Kidney epithelial cell (primary cell): ENCODE measurements around the gene FCN3. TPM values are rescaled to one million over a fixed set of nuclear protein-coding genes. Genes with fewer than 3 reads are reported as not detected.
A peak's percentile ranks its signal among the peaks of the same experiment; 100 is the strongest.

Experiments
- DNase-seq: peaks from one replicate; pipeline ENCODE4 v3.0.0-alpha.2; 2010; ENCODE audit warnings: low read depth
- H3K27me3 ChIP-seq: 2 replicates; pipeline ENCODE4 v1.6.0; 2011; ENCODE audit warnings: low read length; ENCODE audit not compliant: control insufficient read depth, insufficient read depth
- H3K36me3 ChIP-seq: 2 replicates; pipeline ENCODE4 v1.5.1; 2011; ENCODE audit warnings: low read length; ENCODE audit not compliant: control insufficient read depth, insufficient read depth
- H3K4me3 ChIP-seq: 2 replicates; pipeline ENCODE4 v1.5.1; 2011; ENCODE audit warnings: low read depth, mild to moderate bottlenecking, control low read depth, low read length
- total RNA-seq: library from RNA; depleted of rRNA; stranded (reverse); fragments of >200 nt; gene quantifications from 2 replicates; pipeline ENCODE4 v1.2.3, GENCODE V29; 2015
- TF ChIP-seq, protein P1 (sequence below): IDR thresholded peaks from 2 replicates; pipeline ENCODE4 v1.5.1; 2011; ENCODE audit warnings: mild to moderate bottlenecking, moderate library complexity, low read length, control low read depth, inconsistent platforms; ENCODE audit not compliant: insufficient read depth, poor library complexity, severe bottlenecking

The FCN3 gene
- total RNA-seq, result 0.14 TPM in 1 of 2 replicates, not detected in the other

DNA sequence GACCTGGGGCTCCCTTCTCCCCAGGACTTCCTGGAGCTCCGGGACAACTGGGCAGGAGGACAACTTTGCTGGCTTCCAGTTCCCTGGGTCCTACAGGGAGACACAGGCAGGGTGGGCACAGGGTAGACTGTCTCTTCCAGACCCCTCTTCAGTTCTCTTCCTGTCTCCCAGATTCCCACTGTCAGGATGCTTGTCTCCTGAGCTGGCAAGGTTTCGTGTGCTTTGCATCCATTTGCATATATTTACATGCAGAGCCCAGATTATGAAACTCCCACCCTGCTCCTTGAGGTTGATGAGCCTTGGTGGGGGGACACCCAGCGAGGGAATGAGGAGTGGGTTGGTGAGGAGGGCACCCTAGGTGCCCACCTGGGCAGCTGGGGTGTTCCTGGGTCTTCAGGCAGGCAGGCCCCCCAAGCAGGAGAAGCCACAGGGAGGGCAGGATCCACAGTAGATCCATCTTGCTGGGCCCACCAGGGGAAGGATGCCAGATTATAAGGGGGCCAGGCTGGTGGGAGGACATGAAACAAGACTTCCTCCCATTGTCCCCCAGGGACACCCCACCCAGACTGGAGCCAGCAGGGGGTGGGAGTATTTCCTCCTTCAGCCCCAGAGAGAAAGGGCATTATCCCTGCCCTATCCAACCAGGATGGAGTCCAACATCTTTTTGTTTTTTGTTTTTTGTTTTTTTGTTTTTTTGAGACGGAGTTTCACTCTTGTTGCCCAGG lies at the start of gene FCN3:
Gene FCN3, minus strand, starts transcription at position 463 of the 725 bp plus-strand sequence. Its CDS starts 6 bp downstream, at position 457.
- TF ChIP-seq, protein P1, sequence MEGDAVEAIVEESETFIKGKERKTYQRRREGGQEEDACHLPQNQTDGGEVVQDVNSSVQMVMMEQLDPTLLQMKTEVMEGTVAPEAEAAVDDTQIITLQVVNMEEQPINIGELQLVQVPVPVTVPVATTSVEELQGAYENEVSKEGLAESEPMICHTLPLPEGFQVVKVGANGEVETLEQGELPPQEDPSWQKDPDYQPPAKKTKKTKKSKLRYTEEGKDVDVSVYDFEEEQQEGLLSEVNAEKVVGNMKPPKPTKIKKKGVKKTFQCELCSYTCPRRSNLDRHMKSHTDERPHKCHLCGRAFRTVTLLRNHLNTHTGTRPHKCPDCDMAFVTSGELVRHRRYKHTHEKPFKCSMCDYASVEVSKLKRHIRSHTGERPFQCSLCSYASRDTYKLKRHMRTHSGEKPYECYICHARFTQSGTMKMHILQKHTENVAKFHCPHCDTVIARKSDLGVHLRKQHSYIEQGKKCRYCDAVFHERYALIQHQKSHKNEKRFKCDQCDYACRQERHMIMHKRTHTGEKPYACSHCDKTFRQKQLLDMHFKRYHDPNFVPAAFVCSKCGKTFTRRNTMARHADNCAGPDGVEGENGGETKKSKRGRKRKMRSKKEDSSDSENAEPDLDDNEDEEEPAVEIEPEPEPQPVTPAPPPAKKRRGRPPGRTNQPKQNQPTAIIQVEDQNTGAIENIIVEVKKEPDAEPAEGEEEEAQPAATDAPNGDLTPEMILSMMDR, result no peak
- Histone ChIP-seq H3K36me3 (no peaks in the 10 kb centered on the region), H3K27me3 (no peaks in the 10 kb centered on the region), H3K4me3 (no peak within 1 kb of the TSS)
- no peak for DNase-seq

- no peak for DNase-seq
- Histone ChIP-seq H3K27me3 (no peaks in the 10 kb centered on the region), H3K36me3 (no peaks in the 10 kb centered on the region), H3K4me3 (no peak overlapping the region)
- TF ChIP-seq, protein P1, result no peak
Measured at GRCh38 chr1:27423709-27424108, 49.1 kb upstream of the FCN3 start.

GRCh38 chr1:27418326-27419185 lies 43.9 kb upstream of the FCN3 start:
- H3K36me3 ChIP-seq, result no peaks in the 10 kb centered on the region

GRCh38 chr1:27417713-27418112 lies 43.1 kb upstream of the FCN3 start:
- Histone ChIP-seq H3K36me3 (peaks cover 4% of the 10 kb centered on the region), H3K27me3 (no peaks in the 10 kb centered on the region), H3K4me3 (no peak overlapping the region)
- TF ChIP-seq, protein P1, result no peak
- no peak for DNase-seq

More at GRCh38 chr1:27418326-27419185, 43.9 kb upstream of the FCN3 start:
- DNase-seq, result peak; percentile 84
- no peak overlapping the region for H3K4me3 ChIP-seq
- TF ChIP-seq, protein P1, result no peak
- no peaks in the 10 kb centered on the region for H3K27me3 ChIP-seq

- no peak overlapping the region for H3K4me3 ChIP-seq
- H3K27me3 ChIP-seq, result no peaks in the 10 kb centered on the region
- peaks cover 4% of the 10 kb centered on the region for H3K36me3 ChIP-seq
- DNase-seq, result no peak
- TF ChIP-seq, protein P1, result peak; percentile 68
Measured at GRCh38 chr1:27416387-27417111, 41.9 kb upstream of the FCN3 start.
